Testis (tissue), 3 donors: ENCODE data around the gene FARS2. TPM values are rescaled to one million over a fixed set of nuclear protein-coding genes. Genes with fewer than 3 reads are reported as not detected.
"Not testable (repeated sequence)": the region's sequence is repeated elsewhere in the genome, so short reads cannot be mapped to it uniquely, and the experiment has no call there.

Experiments
- DNase-seq: peaks from one replicate; pipeline ENCODE4 v3.0.0-alpha.2; 2019
- H3K27ac ChIP-seq, 2 donors: fragments of 200-600 bp; sonication (generic); one replicate each; pipeline ENCODE4 v1.5.1; 2019
- H3K27me3 ChIP-seq: fragments of 200-600 bp; sonication (generic); one replicate; pipeline ENCODE4 v1.5.1; 2019
- H3K36me3 ChIP-seq: fragments of 200-600 bp; sonication (generic); one replicate; pipeline ENCODE4 v1.5.1; 2017; ENCODE audit warnings: low read depth; ENCODE audit errors: missing control alignments
- H3K4me1 ChIP-seq: fragments of 200-600 bp; sonication (generic); one replicate; pipeline ENCODE4 v1.5.1; 2019
- H3K4me3 ChIP-seq, 2 donors: fragments of 200-600 bp; sonication (generic); one replicate each; pipeline ENCODE4 v1.5.1; 2017 to 2019
- H3K9me3 ChIP-seq: fragments of 200-600 bp; sonication (generic); one replicate; pipeline ENCODE4 v1.5.1; 2017
- CTCF ChIP-seq, 3 experiments: fragments of 450-650 bp in 2 of 3; fragments of 200-600 bp in 1 of 3; sonication (generic) in 1 of 3; IDR thresholded peaks; one replicate each; pipeline ENCODE4 v1.5.1; 2016 to 2019; ENCODE audit warnings: antibody characterized with exemption in 3 of 3, mild to moderate bottlenecking in 2 of 3, moderate library complexity in 1 of 3
- POLR2A ChIP-seq: fragments of 450-650 bp; IDR thresholded peaks from one replicate; pipeline ENCODE4 v1.6.1; 2017; ENCODE audit warnings: antibody characterized with exemption, mild to moderate bottlenecking, moderate library complexity
- WGBS, 2 donors: methylation state at CpG; one replicate each; pipeline ENCODE4 v1.1.5; 2018; 5-methylcytosine and 5-hydroxymethylcytosine counted together
- intact Hi-C: fragments of 100-400 bp; cut with DNase I; formaldehyde crosslinking; loops from one replicate; pipeline ENCODE4 v1.15.1; 2023; ENCODE audit warnings: low total_unique reads
- polyA plus RNA-seq: library from polyadenylated mRNA; stranded (reverse); fragments of 350-450 nt; fragmentation: Illumina TruSeq; extraction: RNeasy Lipid Tissue Mini Kit (QIAGEN cat#74804); gene quantifications from one replicate; pipeline ENCODE4 v1.2.3, GENCODE V29; 2014; ENCODE audit warnings: low read depth, low replicate concordance; ENCODE audit not compliant: insufficient read depth
- total RNA-seq, 2 donors: library from RNA; depleted of rRNA; stranded (reverse); fragments of >200 nt; gene quantifications; one replicate each; pipeline ENCODE4 v1.2.3, GENCODE V29; 2016

The FARS2 gene
- total and polyA plus RNA-seq, 3 donors from 2014 or later = 15.4 to 26.8 (median 22.1) TPM

GRCh38 chr6:5783584-5784089 is 522.3 kb downstream of the FARS2 start:
- H3K4me1 ChIP-seq = no peaks in the 10 kb centered on the region
- intact Hi-C loops = no loop called here
- 85 to 89% methylated on average over 19 of the region's 19 CpGs for WGBS, 2 donors

GRCh38 chr6:5785249-5785648 is 523.9 kb downstream of the FARS2 start:
- no peak for DNase-seq
- Histone ChIP-seq H3K27me3 (no peaks in the 10 kb centered on the region), H3K27ac (no peak overlapping the region), H3K4me1 (no peaks in the 10 kb centered on the region), H3K9me3 (no peaks in the 10 kb centered on the region), H3K4me3 (no peak overlapping the region), H3K36me3 (no peaks in the 10 kb centered on the region)
- intact Hi-C loops = no loop called here
- 83 to 92% methylated on average over 4 to 8 of the region's 8 CpGs for WGBS, 2 donors
- no peak for TF ChIP-seq POLR2A
- TF ChIP-seq CTCF (IDR thresholded peaks at IDR 0.05) = no peak

More at GRCh38 chr6:5783584-5784089, 522.3 kb downstream of the FARS2 start:
- H3K27ac ChIP-seq = no peak overlapping the region
- no peaks in the 10 kb centered on the region for H3K36me3 ChIP-seq
- H3K9me3 ChIP-seq = no peaks in the 10 kb centered on the region
- no peaks in the 10 kb centered on the region for H3K27me3 ChIP-seq
- TF ChIP-seq POLR2A (no peak), CTCF (IDR thresholded peaks at IDR 0.05) (no peak)
- H3K4me3 ChIP-seq = no peak overlapping the region
- DNase-seq = no peak

- Histone ChIP-seq H3K36me3 (no peaks in the 10 kb centered on the region), H3K4me3 (no peak overlapping the region), H3K4me1 (no peaks in the 10 kb centered on the region), H3K9me3 (no peaks in the 10 kb centered on the region), H3K27ac (no peak overlapping the region), H3K27me3 (no peaks in the 10 kb centered on the region)
- TF ChIP-seq POLR2A = no peak
- no peak for TF ChIP-seq CTCF (IDR thresholded peaks at IDR 0.05)
- 73 to 83% methylated on average over 7 to 10 of the region's 10 CpGs for WGBS, 2 donors
- intact Hi-C loops = no loop called here
- no peak for DNase-seq
Observed at GRCh38 chr6:5786321-5786968, 525.1 kb downstream of the FARS2 start.

- DNase-seq = no peak
- WGBS, 2 donors = 63 to 70% methylated on average over 11 of the region's 11 CpGs
- intact Hi-C loops = no loop called here
Observed at GRCh38 chr6:5786969-5787720, 525.8 kb downstream of the FARS2 start.

GRCh38 chr6:5789426-5789825 is 528.1 kb downstream of the FARS2 start:
- H3K4me3 ChIP-seq, H3K9me3 ChIP-seq, H3K27me3 ChIP-seq, intact Hi-C loops, H3K36me3 ChIP-seq, H3K27ac ChIP-seq, DNase-seq, H3K4me1 ChIP-seq: not testable (repeated sequence)
- WGBS, 2 donors = 83 to 91% methylated on average over 5 of the region's 5 CpGs

More at GRCh38 chr6:5786969-5787720, 525.8 kb downstream of the FARS2 start:
- TF ChIP-seq POLR2A (no peak), CTCF (IDR thresholded peaks at IDR 0.05) (no peak)
- Histone ChIP-seq H3K9me3 (no peaks in the 10 kb centered on the region), H3K4me3 (no peak overlapping the region), H3K36me3 (no peaks in the 10 kb centered on the region), H3K27me3 (no peaks in the 10 kb centered on the region), H3K4me1 (no peaks in the 10 kb centered on the region), H3K27ac (no peak overlapping the region)

GRCh38 chr6:5796555-5796954 is 535.2 kb downstream of the FARS2 start:
- H3K27ac ChIP-seq, H3K4me3 ChIP-seq, intact Hi-C loops, H3K4me1 ChIP-seq, DNase-seq, H3K27me3 ChIP-seq, H3K9me3 ChIP-seq, H3K36me3 ChIP-seq: not testable (repeated sequence)

GRCh38 chr6:5806406-5806805 is 545.1 kb downstream of the FARS2 start:
- H3K27me3 ChIP-seq, H3K4me1 ChIP-seq, H3K4me3 ChIP-seq, H3K9me3 ChIP-seq, H3K36me3 ChIP-seq, intact Hi-C loops, H3K27ac ChIP-seq, DNase-seq: not testable (repeated sequence)
- WGBS, 2 donors = 94 to 95% methylated on average over 1 of the region's 1 CpG
